B cell (primary cell): Measurements from ENCODE around the gene C15orf39.

Source experiments
- CTCF ChIP-seq: fragments of 200-600 bp; IDR thresholded peaks from one replicate; pipeline ENCODE4 v1.8.0; 2022; ENCODE audit warnings: antibody characterized with exemption, mild to moderate bottlenecking
- EZH2 ChIP-seq: IDR thresholded peaks from 2 replicates; pipeline ENCODE4 v1.6.1; 2012; ENCODE audit warnings: borderline replicate concordance, low read depth, mild to moderate bottlenecking, moderate library complexity, low read length; ENCODE audit not compliant: insufficient read depth, poor library complexity, severe bottlenecking

GRCh38 chr15:75199357-75199940, 2.2 kb upstream of the C15orf39 start:
- TF ChIP-seq CTCF = no peak
- TF ChIP-seq EZH2 = no peak
